Measurements from ENCODE around the gene SNRNP35.
"Not testable (repeated sequence)": the region's sequence is repeated elsewhere in the genome, so short reads cannot be mapped to it uniquely, and the experiment has no call there.

Gene SNRNP35

DNA sequence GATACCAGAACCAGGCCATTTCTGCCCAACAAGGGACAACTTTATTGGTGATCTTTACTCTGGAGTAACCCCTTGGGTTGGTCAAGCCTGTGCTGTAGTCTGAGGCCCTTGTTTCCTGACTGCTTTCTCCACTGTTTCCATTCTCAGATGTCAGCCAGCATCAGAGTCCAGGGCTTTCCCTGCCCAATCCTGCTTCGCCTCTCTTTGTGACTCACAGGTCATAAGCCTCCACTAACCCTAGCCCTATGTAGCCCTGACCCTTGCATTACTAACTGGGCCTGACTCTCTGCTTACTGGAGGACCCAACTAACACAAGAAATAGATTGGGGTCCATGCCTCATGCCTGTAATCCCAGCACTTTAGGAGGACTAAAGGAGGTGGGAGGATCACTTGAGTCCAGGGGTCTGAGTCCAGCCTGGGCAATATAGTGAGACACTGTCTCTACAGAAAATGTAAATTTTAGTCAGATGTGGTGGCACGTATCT, 8.6 kb upstream of the SNRNP35 start:
- TF ChIP-seq, protein P1, sequence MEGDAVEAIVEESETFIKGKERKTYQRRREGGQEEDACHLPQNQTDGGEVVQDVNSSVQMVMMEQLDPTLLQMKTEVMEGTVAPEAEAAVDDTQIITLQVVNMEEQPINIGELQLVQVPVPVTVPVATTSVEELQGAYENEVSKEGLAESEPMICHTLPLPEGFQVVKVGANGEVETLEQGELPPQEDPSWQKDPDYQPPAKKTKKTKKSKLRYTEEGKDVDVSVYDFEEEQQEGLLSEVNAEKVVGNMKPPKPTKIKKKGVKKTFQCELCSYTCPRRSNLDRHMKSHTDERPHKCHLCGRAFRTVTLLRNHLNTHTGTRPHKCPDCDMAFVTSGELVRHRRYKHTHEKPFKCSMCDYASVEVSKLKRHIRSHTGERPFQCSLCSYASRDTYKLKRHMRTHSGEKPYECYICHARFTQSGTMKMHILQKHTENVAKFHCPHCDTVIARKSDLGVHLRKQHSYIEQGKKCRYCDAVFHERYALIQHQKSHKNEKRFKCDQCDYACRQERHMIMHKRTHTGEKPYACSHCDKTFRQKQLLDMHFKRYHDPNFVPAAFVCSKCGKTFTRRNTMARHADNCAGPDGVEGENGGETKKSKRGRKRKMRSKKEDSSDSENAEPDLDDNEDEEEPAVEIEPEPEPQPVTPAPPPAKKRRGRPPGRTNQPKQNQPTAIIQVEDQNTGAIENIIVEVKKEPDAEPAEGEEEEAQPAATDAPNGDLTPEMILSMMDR (IDR thresholded peaks at IDR 0.05; ENCODE audit: low read depth, low read length) = no peak
- TF ChIP-seq, protein P2, sequence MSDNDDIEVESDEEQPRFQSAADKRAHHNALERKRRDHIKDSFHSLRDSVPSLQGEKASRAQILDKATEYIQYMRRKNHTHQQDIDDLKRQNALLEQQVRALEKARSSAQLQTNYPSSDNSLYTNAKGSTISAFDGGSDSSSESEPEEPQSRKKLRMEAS (IDR thresholded peaks at IDR 0.05; ENCODE audit: low read depth, low read length) = no peak
- no peak for TF ChIP-seq MYC (IDR thresholded peaks at IDR 0.05; ENCODE audit: low read depth, low read length)
- no peak for TF ChIP-seq POLR2A (IDR thresholded peaks at IDR 0.05; ENCODE audit: extremely low read depth, insufficient read length)
- H3K4me3 ChIP-seq (ENCODE audit: low read depth, low read length) = no peak overlapping the region
- peak; percentile 65 for DNase-seq (ENCODE audit: low read depth)

DNA sequence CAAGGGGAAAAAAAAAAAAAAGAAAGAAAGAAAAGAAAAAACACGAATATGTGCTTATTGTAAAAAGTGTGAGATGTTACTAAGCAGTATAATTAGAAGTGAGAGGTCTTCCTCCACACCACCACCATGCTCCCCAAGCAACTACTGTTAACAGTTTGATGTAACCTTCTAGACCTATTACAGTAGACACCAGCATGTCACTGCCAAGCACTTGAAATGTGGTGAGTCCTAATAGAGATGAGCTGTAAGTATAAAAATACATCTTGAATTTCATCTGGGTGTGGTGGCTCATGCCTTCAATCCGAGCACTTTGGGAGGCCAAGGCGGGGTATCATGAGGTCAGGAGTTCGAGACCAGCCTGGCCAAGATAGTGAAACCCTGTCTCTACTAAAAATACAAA, 8.1 kb upstream of the SNRNP35 start:
- no peak for DNase-seq (ENCODE audit: low read depth)
- TF ChIP-seq MYC (IDR thresholded peaks at IDR 0.05; ENCODE audit: low read depth, low read length) = no peak
- TF ChIP-seq POLR2A (IDR thresholded peaks at IDR 0.05; ENCODE audit: extremely low read depth, insufficient read length) = no peak
- TF ChIP-seq, protein P2 (IDR thresholded peaks at IDR 0.05; ENCODE audit: low read depth, low read length) = no peak
- TF ChIP-seq, protein P1 (IDR thresholded peaks at IDR 0.05; ENCODE audit: low read depth, low read length) = no peak
- no peak overlapping the region for H3K4me3 ChIP-seq (ENCODE audit: low read depth, low read length)

DNA sequence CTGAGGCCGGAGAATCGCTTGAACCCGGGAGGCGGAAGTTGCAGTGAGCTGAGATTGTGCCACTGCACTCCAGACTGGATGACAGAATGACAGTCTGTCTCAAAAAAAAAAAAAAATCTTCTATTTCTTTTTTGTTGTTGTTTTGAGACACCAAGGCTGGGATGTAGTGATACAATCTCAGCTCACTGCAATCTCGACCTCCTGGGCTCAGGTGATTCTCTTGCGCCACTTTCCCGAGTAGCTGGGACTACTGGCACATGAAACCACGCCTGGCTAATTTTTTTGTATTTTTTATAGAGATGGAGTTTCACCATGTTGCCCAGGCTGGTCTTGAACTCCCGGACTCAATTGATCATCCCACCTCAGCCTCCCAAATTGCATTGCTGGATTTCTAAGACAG, 7.3 kb upstream of the SNRNP35 start:
- no peak for DNase-seq (ENCODE audit: low read depth)
- no peak overlapping the region for H3K4me3 ChIP-seq (ENCODE audit: low read depth, low read length)
- no peak for TF ChIP-seq MYC (IDR thresholded peaks at IDR 0.05; ENCODE audit: low read depth, low read length)
- TF ChIP-seq, protein P2 (IDR thresholded peaks at IDR 0.05; ENCODE audit: low read depth, low read length) = no peak
- no peak for TF ChIP-seq POLR2A (IDR thresholded peaks at IDR 0.05; ENCODE audit: extremely low read depth, insufficient read length)
- TF ChIP-seq, protein P1 (IDR thresholded peaks at IDR 0.05; ENCODE audit: low read depth, low read length) = no peak

DNA sequence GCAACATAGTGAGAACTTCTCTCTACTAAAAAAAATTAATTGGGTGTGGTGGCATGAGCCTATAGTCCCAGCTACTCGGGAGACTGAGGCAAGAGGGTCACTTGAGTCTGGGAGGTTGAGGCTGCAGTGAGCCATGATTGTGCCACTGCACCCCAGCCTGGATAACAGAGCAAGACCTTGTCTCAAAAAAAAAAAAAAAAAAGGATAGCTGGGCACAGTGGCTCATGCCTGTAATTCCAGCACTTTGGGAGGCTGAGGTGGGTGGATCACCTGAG, 5.7 kb upstream of the SNRNP35 start:
- not testable (repeated sequence) for DNase-seq (ENCODE audit: low read depth); H3K4me3 ChIP-seq (ENCODE audit: low read depth, low read length)

DNA sequence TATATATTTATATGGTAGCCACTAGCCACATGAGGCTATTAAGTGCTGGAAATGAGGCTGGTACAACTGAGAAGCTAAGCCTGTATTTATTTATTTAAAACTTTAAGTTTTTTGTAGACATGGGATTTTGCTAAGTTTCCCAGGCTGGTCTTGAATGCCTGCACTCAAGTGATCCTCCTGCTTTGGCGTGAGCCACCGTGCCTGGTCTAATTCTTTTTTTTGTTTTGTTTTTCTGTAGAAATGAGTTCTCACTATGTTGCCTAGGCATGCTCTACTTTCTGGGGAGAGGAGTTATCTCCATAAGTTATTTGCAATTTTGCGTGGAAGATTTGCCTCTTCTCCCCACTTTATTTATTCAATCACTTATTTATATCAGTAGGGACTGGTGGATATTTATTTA, 4.8 kb upstream of the SNRNP35 start:
- no peak overlapping the region for H3K4me3 ChIP-seq (ENCODE audit: low read depth, low read length)
- DNase-seq (ENCODE audit: low read depth) = no peak
- TF ChIP-seq, protein P1 (IDR thresholded peaks at IDR 0.05; ENCODE audit: low read depth, low read length) = no peak
- TF ChIP-seq MYC (IDR thresholded peaks at IDR 0.05; ENCODE audit: low read depth, low read length) = no peak
- TF ChIP-seq POLR2A (IDR thresholded peaks at IDR 0.05; ENCODE audit: extremely low read depth, insufficient read length) = no peak
- TF ChIP-seq, protein P2 (IDR thresholded peaks at IDR 0.05; ENCODE audit: low read depth, low read length) = no peak

DNA sequence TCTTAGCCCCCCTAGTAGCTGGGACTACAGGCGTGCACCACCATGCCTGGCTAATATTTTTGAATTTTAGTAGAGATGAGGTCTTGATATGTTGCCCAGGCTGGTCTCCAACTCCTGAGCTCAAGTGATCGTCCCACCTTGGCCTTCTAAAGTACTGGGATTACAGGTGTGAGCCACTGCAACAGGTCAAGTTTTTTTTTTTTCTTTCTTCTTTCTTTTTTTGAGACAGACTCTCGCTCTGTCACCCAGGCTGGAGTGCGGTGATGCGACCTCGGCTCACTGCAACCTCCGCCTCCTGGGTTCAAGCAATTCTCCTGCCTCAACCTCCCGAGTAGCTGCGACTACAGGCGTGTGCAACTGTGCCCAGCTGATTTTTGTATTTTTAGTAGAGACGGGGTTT, 5.2 kb downstream of the SNRNP35 start:
- not testable (repeated sequence) for H3K4me3 ChIP-seq (ENCODE audit: low read depth, low read length); DNase-seq (ENCODE audit: low read depth)

DNA sequence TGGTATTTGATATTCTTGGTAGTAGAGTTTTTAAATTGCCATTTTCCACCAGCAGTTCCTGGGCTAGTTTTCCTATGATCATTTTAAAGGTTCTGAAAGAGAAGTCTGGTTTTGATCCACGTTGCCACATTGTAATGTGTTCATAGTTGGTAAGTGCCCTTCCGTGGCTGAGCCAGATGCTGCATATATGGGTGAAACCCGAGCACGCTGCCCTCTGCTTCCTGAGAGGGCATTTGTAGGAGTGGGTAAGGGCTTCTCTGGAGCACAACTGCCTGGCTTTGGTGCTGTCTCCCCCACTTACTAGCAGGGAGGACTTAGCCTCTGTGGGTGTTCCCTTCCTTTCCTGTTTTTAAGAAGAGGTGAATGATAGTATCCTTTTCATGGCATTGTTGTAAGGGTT, 7.1 kb downstream of the SNRNP35 start:
- TF ChIP-seq, protein P2 (IDR thresholded peaks at IDR 0.05; ENCODE audit: low read depth, low read length) = no peak
- TF ChIP-seq MYC (IDR thresholded peaks at IDR 0.05; ENCODE audit: low read depth, low read length) = no peak
- no peak for TF ChIP-seq POLR2A (IDR thresholded peaks at IDR 0.05; ENCODE audit: extremely low read depth, insufficient read length)
- TF ChIP-seq, protein P1 (IDR thresholded peaks at IDR 0.05; ENCODE audit: low read depth, low read length) = no peak
- no peak for DNase-seq (ENCODE audit: low read depth)
- H3K4me3 ChIP-seq (ENCODE audit: low read depth, low read length) = no peak overlapping the region
